Limb (tissue), 2 donors: ENCODE results near the gene ZDHHC11B.
"Not testable (repeated sequence)": the region's sequence is repeated elsewhere in the genome, so short reads cannot be mapped to it uniquely, and the experiment has no call there.

ENCODE experiments used
- DNase-seq, 2 donors: peaks; one replicate each; pipeline ENCODE4 v3.0.0-alpha.2; 2016; ENCODE audit errors: extremely low spot score in 2 of 2

Gene ZDHHC11B

GRCh38 chr5:769485-770145, 14.9 kb downstream of the ZDHHC11B start:
- DNase-seq: peak in 1 of 2 donors; percentile 26

GRCh38 chr5:766666-767431, 17.7 kb downstream of the ZDHHC11B start:
- peak in 1 of 2 donors; percentile 26 for DNase-seq

DNA sequence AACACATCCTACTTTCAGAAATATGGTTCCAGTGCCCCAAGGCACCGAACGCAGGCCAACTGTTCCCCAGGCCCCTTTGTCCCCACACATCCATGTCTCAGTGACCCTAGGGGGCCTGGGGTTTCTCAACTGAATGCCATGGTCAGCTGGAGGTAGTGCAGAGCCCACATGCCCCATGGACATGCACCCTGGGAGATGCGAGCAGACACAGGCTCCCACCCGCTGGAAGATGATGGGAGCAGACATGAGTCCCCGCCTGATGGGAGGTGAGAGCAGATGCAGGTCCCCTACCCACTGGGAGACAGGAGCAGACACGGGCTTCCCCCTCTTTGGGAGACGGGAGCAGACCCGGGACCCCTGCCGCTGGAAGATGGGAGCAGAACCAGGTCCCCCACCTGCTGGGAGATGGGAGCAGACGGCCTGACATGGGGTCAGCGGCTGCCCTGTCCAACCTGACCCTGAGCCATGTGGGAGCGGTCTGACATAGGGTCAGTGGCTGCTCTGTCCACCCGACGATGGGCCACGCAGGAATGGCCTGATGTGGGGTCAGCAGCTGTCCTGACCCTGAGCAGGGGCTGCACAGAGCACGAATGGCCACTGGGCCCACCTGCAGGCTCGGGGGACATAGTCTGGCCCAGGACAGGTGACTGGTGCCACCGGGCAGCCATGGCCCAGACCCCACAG, 18.4 kb downstream of the ZDHHC11B start:
- DNase-seq: peak in 1 of 2 donors; percentile 26

- DNase-seq: peak in 1 of 2 donors; percentile 21
These were observed 20.3 kb downstream of the ZDHHC11B start for GRCh38 chr5:763998-764781.

- no peak for DNase-seq
These were observed 21.1 kb downstream of the ZDHHC11B start for GRCh38 chr5:763397-763796.

DNA sequence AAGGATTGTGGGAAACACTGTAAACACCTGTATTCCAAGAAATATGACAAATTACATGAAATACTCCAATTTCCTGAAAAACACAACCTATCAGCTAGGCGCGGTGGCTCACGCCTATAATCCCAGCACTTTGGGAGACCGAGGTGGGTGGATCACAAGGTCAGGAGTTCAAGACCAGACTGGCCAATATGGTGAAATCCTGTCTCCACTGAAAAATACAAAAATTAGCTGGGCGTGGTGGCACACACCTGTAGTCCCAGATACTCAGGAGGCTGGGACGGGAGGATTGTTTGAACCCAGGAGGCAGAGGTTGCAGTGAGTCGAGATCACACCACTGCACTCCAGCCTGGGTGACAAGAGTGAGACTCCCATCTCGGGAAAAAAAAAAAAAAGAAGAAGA, 21.5 kb downstream of the ZDHHC11B start:
- not testable (repeated sequence) for DNase-seq

- DNase-seq: peak in 1 of 2 donors; percentile 21
These were observed 22.4 kb downstream of the ZDHHC11B start for GRCh38 chr5:761854-762710.

GRCh38 chr5:761059-761771, 23.3 kb downstream of the ZDHHC11B start:
- DNase-seq: peak in 1 of 2 donors; percentile 21

DNA sequence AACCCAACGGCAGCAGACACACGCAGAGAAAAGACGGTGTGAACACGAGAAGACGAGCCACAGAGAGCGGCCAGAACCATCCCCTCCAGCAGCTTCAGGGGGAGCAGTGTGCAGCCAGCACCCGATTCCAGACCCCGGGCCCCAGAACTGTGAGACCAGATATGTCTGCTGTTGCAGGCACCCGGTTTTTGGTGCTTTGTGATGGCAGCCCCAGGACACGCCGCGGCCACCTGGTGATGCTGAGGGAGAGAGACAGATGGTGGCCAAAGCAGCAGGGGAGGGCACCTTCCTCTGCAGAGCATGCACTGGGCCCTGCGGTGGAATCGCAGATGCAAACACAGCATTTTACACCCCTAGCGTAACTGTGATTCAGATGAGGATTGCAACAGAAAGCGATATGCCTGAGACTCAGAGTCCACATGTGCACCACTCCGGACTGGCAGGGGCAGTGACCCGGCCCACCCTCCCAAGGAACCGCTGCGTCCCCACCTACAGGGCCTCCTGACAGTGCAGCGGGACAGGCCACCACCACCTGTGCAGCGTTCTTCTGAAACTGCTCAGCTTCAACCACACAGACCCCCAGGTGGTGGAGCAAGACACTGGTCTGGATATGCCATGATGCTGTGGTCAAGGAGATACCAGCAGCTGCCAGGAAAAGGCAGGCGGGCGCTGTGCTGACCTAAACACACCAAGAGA, 24.0 kb downstream of the ZDHHC11B start:
- DNase-seq: peak in 1 of 2 donors; percentile 28

DNA sequence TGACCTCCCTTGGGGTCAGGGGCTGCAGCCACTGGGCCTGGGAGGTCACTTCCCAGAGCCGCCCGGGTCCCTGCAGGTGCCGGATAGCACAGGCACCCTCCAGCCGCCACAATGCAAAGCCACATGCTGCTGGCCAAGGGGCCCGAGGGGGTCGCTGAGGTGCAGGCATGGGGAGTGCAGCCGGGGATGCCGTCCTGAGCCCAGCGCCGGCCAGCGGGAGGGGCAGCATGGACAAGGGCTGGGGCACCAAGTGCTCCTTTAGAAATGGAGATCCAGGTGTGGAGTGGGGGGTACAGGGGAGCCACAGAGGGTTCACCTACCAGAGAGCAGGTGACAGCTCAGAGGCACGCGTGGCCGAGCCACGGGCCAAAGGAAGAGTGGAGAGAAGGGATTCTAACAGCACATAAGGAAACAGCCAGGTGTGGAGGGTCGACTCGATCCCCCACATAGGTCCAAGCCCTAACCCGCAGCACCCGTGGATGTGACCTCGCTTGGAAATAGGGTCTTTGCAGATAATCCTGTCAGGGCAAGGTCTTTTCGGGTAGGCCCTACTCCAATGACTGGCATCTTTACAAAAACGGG, 24.7 kb downstream of the ZDHHC11B start:
- DNase-seq: peak in 1 of 2 donors; percentile 24

DNA sequence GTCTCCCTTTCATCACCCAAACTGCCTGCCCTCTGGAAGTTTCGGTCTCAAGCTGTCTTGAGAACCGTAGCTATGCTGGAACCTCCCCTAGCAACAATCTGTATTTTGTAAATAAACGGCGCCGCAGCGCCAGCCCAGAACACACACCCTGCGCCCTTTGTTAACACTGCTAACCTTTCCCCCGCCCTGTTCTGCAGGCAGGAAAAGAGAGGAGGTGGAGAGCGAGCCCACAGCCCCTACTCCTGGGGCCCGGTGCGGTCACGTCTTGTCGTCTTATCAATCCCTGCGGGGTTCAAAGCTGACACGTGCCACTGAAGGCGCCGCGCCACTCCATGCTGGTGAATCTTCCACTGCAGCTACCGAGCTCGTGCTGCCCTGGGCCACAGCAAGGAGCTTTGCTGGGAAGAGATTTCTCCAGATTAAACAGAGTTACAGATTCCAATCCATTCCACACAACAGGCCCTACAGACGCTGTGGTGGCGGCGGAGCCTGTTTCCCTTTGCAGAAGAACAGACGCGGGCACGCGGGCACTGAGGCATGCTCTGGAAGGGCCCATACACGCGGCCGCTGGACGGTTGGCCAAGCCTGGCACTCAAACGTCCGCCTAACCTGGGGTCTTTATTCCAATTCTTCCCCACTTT, 25.3 kb downstream of the ZDHHC11B start:
- DNase-seq: peak; percentile 61 to 84

GRCh38 chr5:758698-759053, 25.9 kb downstream of the ZDHHC11B start:
- DNase-seq: peak in 1 of 2 donors; percentile 32

- peak; percentile 49 to 69 for DNase-seq
These were observed 26.4 kb downstream of the ZDHHC11B start for GRCh38 chr5:757931-758697.

DNA sequence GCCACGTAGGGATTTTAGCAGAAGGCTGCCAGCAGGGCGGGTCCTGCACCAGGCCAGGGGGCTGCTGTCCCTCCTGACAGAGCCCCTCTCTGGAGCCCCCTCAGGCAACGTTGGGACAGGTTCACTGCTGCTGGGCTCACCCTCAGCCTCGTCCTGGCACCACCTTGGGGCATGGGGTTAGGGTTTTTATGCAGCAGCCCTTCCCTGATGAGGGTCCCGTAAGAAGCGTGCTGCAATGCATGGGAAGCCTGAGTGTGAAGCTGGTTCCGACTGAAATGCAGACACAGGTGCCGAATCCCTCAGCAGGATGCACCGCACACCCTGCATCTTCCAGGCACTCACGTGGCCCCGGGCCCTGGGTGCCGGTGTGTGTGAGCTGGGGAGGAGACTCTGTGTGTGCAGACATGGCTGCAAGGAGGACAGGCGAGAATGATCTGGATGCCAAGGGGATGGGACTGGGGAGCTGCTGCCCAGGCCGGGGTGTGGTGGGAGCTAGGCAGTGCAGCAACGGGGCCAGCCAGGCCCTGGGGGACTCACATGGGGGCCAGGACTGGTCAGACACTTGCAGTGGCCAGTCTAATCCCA, 27.1 kb downstream of the ZDHHC11B start:
- peak in 1 of 2 donors; percentile 45 for DNase-seq

GRCh38 chr5:756865-757345, 27.6 kb downstream of the ZDHHC11B start:
- DNase-seq: peak; percentile 21 to 50

DNA sequence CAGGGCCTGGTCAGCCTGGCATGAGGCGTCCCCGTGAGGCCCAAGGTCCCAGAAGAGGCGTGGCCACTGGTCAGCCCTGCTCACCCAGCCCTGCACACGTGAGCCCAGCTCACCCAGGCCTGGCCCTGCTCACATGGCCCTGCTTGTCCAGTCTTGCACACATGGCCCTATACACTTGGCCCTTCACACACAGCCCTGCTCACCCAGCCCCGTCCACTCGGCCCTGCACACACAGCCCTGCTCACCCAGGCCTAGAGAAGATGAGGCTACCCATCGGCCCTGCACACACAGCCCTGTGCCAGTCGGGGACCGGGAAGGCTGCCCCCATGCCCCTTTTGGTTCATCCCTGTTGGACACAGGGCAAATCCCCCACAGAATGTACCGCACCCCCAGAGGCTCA, 28.4 kb downstream of the ZDHHC11B start:
- peak in 1 of 2 donors; percentile 29 for DNase-seq

GRCh38 chr5:754143-754632, 30.3 kb downstream of the ZDHHC11B start:
- peak in 1 of 2 donors; percentile 16 for DNase-seq
